ENCODE results near the gene TACC3. TPM values are rescaled to one million over a fixed set of nuclear protein-coding genes. Genes with fewer than 3 reads are reported as not detected.

The TACC3 gene
- total RNA-seq, 1 experiment from 2014 or later, result 74.7 TPM

GRCh38 chr4:1786544-1787362 lies 65.4 kb downstream of the TACC3 start:
- peaks cover 10% of the 10 kb centered on the region; the same call in 1 of the 2 replicates for H3K4me1 ChIP-seq
- no peak overlapping the region for H3K27ac ChIP-seq
- H3K27me3 ChIP-seq, result peaks cover 70% of the 10 kb centered on the region
- no peak overlapping the region for H3K4me3 ChIP-seq
- H3K9me3 ChIP-seq (replicated peaks), result no peaks in the 10 kb centered on the region
- DNase-seq, result no peak
- no peaks in the 10 kb centered on the region for H3K36me3 ChIP-seq

- H3K27me3 ChIP-seq, result peaks cover 70% of the 10 kb centered on the region
- H3K27ac ChIP-seq, result no peak overlapping the region
- DNase-seq, result no peak
These were observed 66.2 kb downstream of the TACC3 start for GRCh38 chr4:1787411-1788077.

GRCh38 chr4:1788254-1788973 lies 67.1 kb downstream of the TACC3 start:
- peaks cover 10% of the 10 kb centered on the region; the same call in 1 of the 2 replicates for H3K4me1 ChIP-seq
- H3K36me3 ChIP-seq, result no peaks in the 10 kb centered on the region
- peaks cover 70% of the 10 kb centered on the region for H3K27me3 ChIP-seq
- DNase-seq, result no peak
- no peak overlapping the region for H3K27ac ChIP-seq
- no peaks in the 10 kb centered on the region for H3K9me3 ChIP-seq (replicated peaks)
- H3K4me3 ChIP-seq, result no peak overlapping the region

More at GRCh38 chr4:1787411-1788077, 66.2 kb downstream of the TACC3 start:
- no peaks in the 10 kb centered on the region for H3K36me3 ChIP-seq
- no peak overlapping the region for H3K4me3 ChIP-seq
- H3K4me1 ChIP-seq, result peaks cover 10% of the 10 kb centered on the region; the same call in 1 of the 2 replicates
- no peaks in the 10 kb centered on the region for H3K9me3 ChIP-seq (replicated peaks)

GRCh38 chr4:1789552-1789951 lies 68.2 kb downstream of the TACC3 start:
- peaks cover 65% of the 10 kb centered on the region for H3K27me3 ChIP-seq
- no peaks in the 10 kb centered on the region for H3K9me3 ChIP-seq (replicated peaks)
- no peak overlapping the region for H3K4me3 ChIP-seq
- no peak for DNase-seq
- H3K4me1 ChIP-seq, result peaks cover 10% of the 10 kb centered on the region; the same call in 1 of the 2 replicates
- no peak overlapping the region for H3K27ac ChIP-seq
- no peaks in the 10 kb centered on the region for H3K36me3 ChIP-seq

GRCh38 chr4:1790005-1790404 lies 68.7 kb downstream of the TACC3 start:
- no peak overlapping the region for H3K4me3 ChIP-seq
- H3K9me3 ChIP-seq (replicated peaks), result no peaks in the 10 kb centered on the region
- no peak for DNase-seq
- H3K4me1 ChIP-seq, result peaks cover 10% of the 10 kb centered on the region; the same call in 1 of the 2 replicates
- H3K27me3 ChIP-seq, result peaks cover 60% of the 10 kb centered on the region
- no peak overlapping the region for H3K27ac ChIP-seq
- no peaks in the 10 kb centered on the region for H3K36me3 ChIP-seq

- Histone ChIP-seq H3K27me3 (peaks cover 46% of the 10 kb centered on the region), H3K4me3 (no peak overlapping the region), H3K27ac (no peak overlapping the region), H3K9me3 (replicated peaks) (no peaks in the 10 kb centered on the region), H3K4me1 (peaks cover 2% of the 10 kb centered on the region; the same call in 1 of the 2 replicates), H3K36me3 (no peaks in the 10 kb centered on the region)
- no peak for DNase-seq
These were observed 71.0 kb downstream of the TACC3 start for GRCh38 chr4:1792158-1792831.

GRCh38 chr4:1792832-1793495 lies 71.6 kb downstream of the TACC3 start, which contains the start of gene FGFR3:
Gene FGFR3 (plus strand): TSS chr4:1793293. CDS start chr4:1793935, 642 bp downstream.
- peak in 1 of 2 experiments; percentile 75 for DNase-seq
- no peaks in the 10 kb centered on the region for H3K36me3 ChIP-seq
- H3K27me3 ChIP-seq, result peaks cover 39% of the 10 kb centered on the region
- H3K4me1 ChIP-seq, result peaks cover 1% of the 10 kb centered on the region; the same call in 1 of the 2 replicates
- peak within 1 kb of the TSS; percentile 65 for H3K4me3 ChIP-seq
- no peaks in the 10 kb centered on the region for H3K9me3 ChIP-seq (replicated peaks)
- no peak within 1 kb of the TSS for H3K27ac ChIP-seq

GRCh38 chr4:1793496-1793840 lies 72.1 kb downstream of the TACC3 start:
- no peak overlapping the region for H3K27ac ChIP-seq
- H3K27me3 ChIP-seq, result peaks cover 34% of the 10 kb centered on the region
- DNase-seq, result peak; percentile 52 to 58
- no peaks in the 10 kb centered on the region for H3K36me3 ChIP-seq
- H3K4me1 ChIP-seq, result no peaks in the 10 kb centered on the region; the same call in 1 of the 2 replicates
- H3K9me3 ChIP-seq (replicated peaks), result no peaks in the 10 kb centered on the region
- H3K4me3 ChIP-seq, result peak overlapping the region; percentile 65

GRCh38 chr4:1793940-1794808 lies 72.9 kb downstream of the TACC3 start:
- Histone ChIP-seq H3K27ac (no peak overlapping the region), H3K4me3 (peak overlapping the region; percentile 65), H3K36me3 (no peaks in the 10 kb centered on the region), H3K4me1 (no peaks in the 10 kb centered on the region; the same call in 1 of the 2 replicates), H3K27me3 (peaks cover 27% of the 10 kb centered on the region), H3K9me3 (replicated peaks) (no peaks in the 10 kb centered on the region)
- peak in 1 of 2 experiments; percentile 47 for DNase-seq

Other genes starting within 250 kb of the TACC3 start
- 0.13 and 0.51 TPM in 2 replicates for gene FAM53A, start 37.2 kb upstream of the TACC3 start, total RNA-seq (2014; rRNA removed; shearing (Covaris generic))
- 177 and 183 TPM in 2 replicates for gene SLBP, start 9.2 kb upstream of the TACC3 start, total RNA-seq (2014; rRNA removed; shearing (Covaris generic))
- gene TMEM129, start 198 bp upstream of the TACC3 start, total RNA-seq (2014; rRNA removed; shearing (Covaris generic)), result 15.5 and 18.6 TPM in 2 replicates
- gene FGFR3, start 71.8 kb downstream of the TACC3 start, total RNA-seq (2014; rRNA removed; shearing (Covaris generic)), result 2.0 and 2.4 TPM in 2 replicates
- gene LETM1, start 134.6 kb downstream of the TACC3 start, total RNA-seq (2014; rRNA removed; shearing (Covaris generic)), result 44.3 and 54.4 TPM in 2 replicates
- 120 and 138 TPM in 2 replicates for gene NSD2, start 149.9 kb downstream of the TACC3 start, total RNA-seq (2014; rRNA removed; shearing (Covaris generic))